HL-60 (cell line): Measurements from ENCODE around the gene TNC.

Source experiments
- DNase-seq, 2 experiments: peaks; one replicate each; pipeline ENCODE4 v3.0.0-alpha.2; 2010 to 2020; ENCODE audit warnings: low read depth in 1 of 2, low spot score in 1 of 2
- H3K27ac ChIP-seq: fragments of 250-450 bp; sonication (Bioruptor Pico); replicated peaks from 2 replicates; pipeline ENCODE4 v1.5.1; 2020; ENCODE audit warnings: mild to moderate bottlenecking, moderate library complexity
- H3K27me3 ChIP-seq: fragments of 250-450 bp; sonication (Bioruptor Pico); 2 replicates; pipeline ENCODE4 v1.5.1; 2021; ENCODE audit warnings: mild to moderate bottlenecking, moderate library complexity; ENCODE audit not compliant: insufficient read depth, poor library complexity, severe bottlenecking
- H3K4me3 ChIP-seq: replicated peaks from 2 replicates; pipeline ENCODE4 v1.5.1; 2011; ENCODE audit warnings: mild to moderate bottlenecking, control low read depth, low read length; ENCODE audit not compliant: insufficient read depth
- GABPA ChIP-seq: IDR thresholded peaks from 2 replicates; pipeline ENCODE4 v1.6.1; 2012; ENCODE audit warnings: low read depth
- POLR2AphosphoS5 ChIP-seq: IDR thresholded peaks from 2 replicates; pipeline ENCODE4 v1.6.1; 2012; ENCODE audit warnings: low read depth
- SPI1 ChIP-seq: IDR thresholded peaks from 2 replicates; pipeline ENCODE4 v1.6.1; 2012; ENCODE audit warnings: low read depth, mild to moderate bottlenecking, borderline replicate concordance
- TF ChIP-seq, protein P1 (sequence below): IDR thresholded peaks from one replicate; pipeline ENCODE4 v1.5.1; 2011; ENCODE audit warnings: low read length, control low read depth, inconsistent platforms; ENCODE audit not compliant: insufficient read depth
- TF ChIP-seq, protein P2 (sequence below): IDR thresholded peaks from 2 replicates; pipeline ENCODE4 v1.6.1; 2012; ENCODE audit warnings: low read depth; ENCODE audit not compliant: insufficient replicate concordance

Gene TNC

DNA sequence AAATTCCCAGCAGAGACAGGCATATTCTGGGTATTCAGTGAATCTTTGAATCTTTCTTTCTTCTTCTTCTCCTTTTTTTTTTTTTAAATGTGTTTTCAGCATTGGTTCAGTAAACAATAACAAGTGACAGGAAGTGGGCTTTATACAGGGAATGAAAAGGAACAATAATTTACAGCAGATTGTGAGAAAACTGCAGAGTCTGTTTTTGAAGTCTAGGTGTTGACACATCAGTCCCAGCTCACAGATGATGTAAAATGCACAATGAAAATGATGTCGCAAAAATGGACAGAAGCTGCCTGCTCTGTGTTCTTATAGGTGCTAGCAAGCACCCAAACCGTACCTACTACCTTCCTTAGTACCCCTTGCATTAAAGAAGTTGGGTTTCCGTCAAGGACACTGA is 38.8 kb downstream of the TNC start:
- peaks cover 2% of the 10 kb centered on the region for H3K27me3 ChIP-seq
- DNase-seq = no peak
- no peak overlapping the region for H3K4me3 ChIP-seq
- H3K27ac ChIP-seq = no peak overlapping the region
- TF ChIP-seq GABPA = no peak
- TF ChIP-seq, protein P1, sequence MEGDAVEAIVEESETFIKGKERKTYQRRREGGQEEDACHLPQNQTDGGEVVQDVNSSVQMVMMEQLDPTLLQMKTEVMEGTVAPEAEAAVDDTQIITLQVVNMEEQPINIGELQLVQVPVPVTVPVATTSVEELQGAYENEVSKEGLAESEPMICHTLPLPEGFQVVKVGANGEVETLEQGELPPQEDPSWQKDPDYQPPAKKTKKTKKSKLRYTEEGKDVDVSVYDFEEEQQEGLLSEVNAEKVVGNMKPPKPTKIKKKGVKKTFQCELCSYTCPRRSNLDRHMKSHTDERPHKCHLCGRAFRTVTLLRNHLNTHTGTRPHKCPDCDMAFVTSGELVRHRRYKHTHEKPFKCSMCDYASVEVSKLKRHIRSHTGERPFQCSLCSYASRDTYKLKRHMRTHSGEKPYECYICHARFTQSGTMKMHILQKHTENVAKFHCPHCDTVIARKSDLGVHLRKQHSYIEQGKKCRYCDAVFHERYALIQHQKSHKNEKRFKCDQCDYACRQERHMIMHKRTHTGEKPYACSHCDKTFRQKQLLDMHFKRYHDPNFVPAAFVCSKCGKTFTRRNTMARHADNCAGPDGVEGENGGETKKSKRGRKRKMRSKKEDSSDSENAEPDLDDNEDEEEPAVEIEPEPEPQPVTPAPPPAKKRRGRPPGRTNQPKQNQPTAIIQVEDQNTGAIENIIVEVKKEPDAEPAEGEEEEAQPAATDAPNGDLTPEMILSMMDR = no peak
- no peak for TF ChIP-seq POLR2AphosphoS5
- TF ChIP-seq, protein P2, sequence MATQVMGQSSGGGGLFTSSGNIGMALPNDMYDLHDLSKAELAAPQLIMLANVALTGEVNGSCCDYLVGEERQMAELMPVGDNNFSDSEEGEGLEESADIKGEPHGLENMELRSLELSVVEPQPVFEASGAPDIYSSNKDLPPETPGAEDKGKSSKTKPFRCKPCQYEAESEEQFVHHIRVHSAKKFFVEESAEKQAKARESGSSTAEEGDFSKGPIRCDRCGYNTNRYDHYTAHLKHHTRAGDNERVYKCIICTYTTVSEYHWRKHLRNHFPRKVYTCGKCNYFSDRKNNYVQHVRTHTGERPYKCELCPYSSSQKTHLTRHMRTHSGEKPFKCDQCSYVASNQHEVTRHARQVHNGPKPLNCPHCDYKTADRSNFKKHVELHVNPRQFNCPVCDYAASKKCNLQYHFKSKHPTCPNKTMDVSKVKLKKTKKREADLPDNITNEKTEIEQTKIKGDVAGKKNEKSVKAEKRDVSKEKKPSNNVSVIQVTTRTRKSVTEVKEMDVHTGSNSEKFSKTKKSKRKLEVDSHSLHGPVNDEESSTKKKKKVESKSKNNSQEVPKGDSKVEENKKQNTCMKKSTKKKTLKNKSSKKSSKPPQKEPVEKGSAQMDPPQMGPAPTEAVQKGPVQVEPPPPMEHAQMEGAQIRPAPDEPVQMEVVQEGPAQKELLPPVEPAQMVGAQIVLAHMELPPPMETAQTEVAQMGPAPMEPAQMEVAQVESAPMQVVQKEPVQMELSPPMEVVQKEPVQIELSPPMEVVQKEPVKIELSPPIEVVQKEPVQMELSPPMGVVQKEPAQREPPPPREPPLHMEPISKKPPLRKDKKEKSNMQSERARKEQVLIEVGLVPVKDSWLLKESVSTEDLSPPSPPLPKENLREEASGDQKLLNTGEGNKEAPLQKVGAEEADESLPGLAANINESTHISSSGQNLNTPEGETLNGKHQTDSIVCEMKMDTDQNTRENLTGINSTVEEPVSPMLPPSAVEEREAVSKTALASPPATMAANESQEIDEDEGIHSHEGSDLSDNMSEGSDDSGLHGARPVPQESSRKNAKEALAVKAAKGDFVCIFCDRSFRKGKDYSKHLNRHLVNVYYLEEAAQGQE = no peak
- TF ChIP-seq SPI1 = no peak

- TF ChIP-seq, protein P1 = no peak
- TF ChIP-seq, protein P2 = no peak
- TF ChIP-seq SPI1 = no peak
- no peak for TF ChIP-seq POLR2AphosphoS5
- TF ChIP-seq GABPA = no peak
- Histone ChIP-seq H3K4me3 (no peak overlapping the region), H3K27me3 (no peaks in the 10 kb centered on the region), H3K27ac (no peak overlapping the region)
- DNase-seq = no peak
These were observed 44.5 kb downstream of the TNC start for GRCh38 chr9:115073456-115073855.

- H3K27ac ChIP-seq = no peak overlapping the region
- TF ChIP-seq GABPA = no peak
- no peak for TF ChIP-seq SPI1
- no peak for TF ChIP-seq POLR2AphosphoS5
- TF ChIP-seq, protein P1 = no peak
- TF ChIP-seq, protein P2 = no peak
- DNase-seq = no peak
- H3K4me3 ChIP-seq = no peak overlapping the region
- no peaks in the 10 kb centered on the region for H3K27me3 ChIP-seq
These were observed 46.8 kb downstream of the TNC start for GRCh38 chr9:115071176-115071575.
